Amniotic epithelial cell (primary cell): ENCODE results near the gene MRPL34.

Experiments
- DNase-seq: peaks from one replicate; pipeline ENCODE4 v3.0.0-alpha.2; 2010; ENCODE audit warnings: low read depth

MRPL34 gene

GRCh38 chr19:17341386-17341785 lies 35.7 kb downstream of the MRPL34 start:
- DNase-seq: no peak

GRCh38 chr19:17341845-17342244 lies 36.2 kb downstream of the MRPL34 start:
- DNase-seq: no peak

GRCh38 chr19:17346109-17346671 lies 40.5 kb downstream of the MRPL34 start:
- peak; percentile 45 for DNase-seq

GRCh38 chr19:17347361-17347760 lies 41.7 kb downstream of the MRPL34 start:
- DNase-seq: no peak

GRCh38 chr19:17347877-17348276 lies 42.2 kb downstream of the MRPL34 start:
- no peak for DNase-seq

- DNase-seq: no peak
These were observed 43.0 kb downstream of the MRPL34 start for GRCh38 chr19:17348700-17349099.

- no peak for DNase-seq
These were observed 46.3 kb downstream of the MRPL34 start for GRCh38 chr19:17351815-17352435.

- DNase-seq: no peak
These were observed 47.1 kb downstream of the MRPL34 start for GRCh38 chr19:17352608-17353280.

- no peak for DNase-seq
These were observed 47.7 kb downstream of the MRPL34 start for GRCh38 chr19:17353386-17353785.
